BLaER1 treated with 17β-estradiol and CSF1 and Interleukin-3, amounts not matched to agents 10 nM and 100 nM (cell line): ENCODE data around the gene AK2.

Experiments used
- H3K27ac ChIP-seq, 11 experiments: shearing (Covaris generic); formaldehyde crosslinking; 2 replicates each; pipeline ENCODE4 v1.8.1; 2022
- H3K27me3 ChIP-seq, 11 experiments: shearing (Covaris generic); formaldehyde crosslinking; 2 replicates each; pipeline ENCODE4 v1.8.1; 2022
- H3K36me3 ChIP-seq, 11 experiments: shearing (Covaris generic); formaldehyde crosslinking; 2 replicates each; pipeline ENCODE4 v1.8.1; 2022
- H3K4me1 ChIP-seq, 10 experiments: shearing (Covaris generic); formaldehyde crosslinking; 2 replicates each; pipeline ENCODE4 v1.8.1; 2022
- H3K4me2 ChIP-seq, 11 experiments: shearing (Covaris generic); formaldehyde crosslinking; 2 replicates each; pipeline ENCODE4 v1.8.1; 2022
- H3K4me3 ChIP-seq, 10 experiments: shearing (Covaris generic); formaldehyde crosslinking; 2 replicates each; pipeline ENCODE4 v1.8.1; 2022
- H3K9ac ChIP-seq, 11 experiments: shearing (Covaris generic); formaldehyde crosslinking; 2 replicates each; pipeline ENCODE4 v1.8.1; 2022
- H3K9me3 ChIP-seq, 11 experiments: shearing (Covaris generic); formaldehyde crosslinking; replicated peaks in 1 of 11; 2 replicates each; pipeline ENCODE4 v1.8.1; 2022
- H4K20me1 ChIP-seq, 11 experiments: shearing (Covaris generic); formaldehyde crosslinking; 2 replicates each; pipeline ENCODE4 v1.8.1; 2022
- Cebpa-rat ChIP-seq, 11 experiments: shearing (Covaris generic); IDR thresholded peaks; 2 replicates each; pipeline ENCODE4 v1.8.1; 2022

AK2 gene

GRCh38 chr1:32972814-32973428 is 63.8 kb downstream of the AK2 start:
- no peak for TF ChIP-seq Cebpa-rat (IDR thresholded peaks at IDR 0.05)
- Histone ChIP-seq H3K36me3 (no peaks in the 10 kb centered on the region), H3K27me3 (peaks cover 24 to 35% (median 33%) of the 10 kb centered on the region in 11 experiments), H3K9ac (peak overlapping the region in 9 of 11 experiments; percentile 23 to 64 (median 53); a peak in 9 of 22 replicates), H3K4me2 (peak overlapping the region; percentile 18 to 79 (median 64); a peak in 18 of 22 replicates), H3K27ac (peak overlapping the region in 2 of 11 experiments; percentile 27 to 33; a peak in 1 of 22 replicates), H4K20me1 (no peaks in the 10 kb centered on the region), H3K9me3 (peaks cover 0 to 32% (median 18%) of the 10 kb centered on the region in 11 experiments; a peak in 16 of 22 replicates), H3K4me1 (peaks cover 0 to 40% (median 24%) of the 10 kb centered on the region in 10 experiments; a peak in 14 of 20 replicates), H3K4me3 (peak overlapping the region; percentile 30 to 63 (median 44); a peak in 16 of 20 replicates)

- peaks cover 0 to 32% (median 18%) of the 10 kb centered on the region in 11 experiments; a peak in 16 of 22 replicates for H3K9me3 ChIP-seq
- peaks cover 24 to 35% (median 33%) of the 10 kb centered on the region in 11 experiments for H3K27me3 ChIP-seq
- TF ChIP-seq Cebpa-rat (IDR thresholded peaks at IDR 0.05) = no peak
- H3K9ac ChIP-seq = no peak overlapping the region
- no peaks in the 10 kb centered on the region for H3K36me3 ChIP-seq
- peaks cover 0 to 43% (median 30%) of the 10 kb centered on the region in 10 experiments; a peak in 15 of 20 replicates for H3K4me1 ChIP-seq
- H3K27ac ChIP-seq = no peak overlapping the region
- no peak overlapping the region for H3K4me2 ChIP-seq
- no peaks in the 10 kb centered on the region for H4K20me1 ChIP-seq
- no peak overlapping the region for H3K4me3 ChIP-seq
These were observed 65.1 kb downstream of the AK2 start for GRCh38 chr1:32971576-32971975.

- H3K9me3 ChIP-seq = peaks cover 0 to 32% (median 18%) of the 10 kb centered on the region in 11 experiments; a peak in 16 of 22 replicates
- H3K27ac ChIP-seq = no peak overlapping the region
- peak overlapping the region in 1 of 11 experiments; percentile 12; a peak in 1 of 22 replicates for H3K4me2 ChIP-seq
- H3K4me3 ChIP-seq = no peak overlapping the region
- peaks cover 24 to 35% (median 33%) of the 10 kb centered on the region in 11 experiments for H3K27me3 ChIP-seq
- no peak overlapping the region for H3K9ac ChIP-seq
- no peaks in the 10 kb centered on the region for H3K36me3 ChIP-seq
- no peaks in the 10 kb centered on the region for H4K20me1 ChIP-seq
- peaks cover 0 to 47% (median 33%) of the 10 kb centered on the region in 10 experiments; a peak in 15 of 20 replicates for H3K4me1 ChIP-seq
- TF ChIP-seq Cebpa-rat (IDR thresholded peaks at IDR 0.05) = no peak
These were observed 65.5 kb downstream of the AK2 start for GRCh38 chr1:32971156-32971555.

GRCh38 chr1:32969566-32969965 is 67.1 kb downstream of the AK2 start:
- Histone ChIP-seq H3K9ac (no peak overlapping the region), H3K27ac (no peak overlapping the region), H3K9me3 (peaks cover 0 to 25% (median 10%) of the 10 kb centered on the region in 11 experiments; a peak in 16 of 22 replicates), H3K4me2 (peak overlapping the region in 6 of 11 experiments; percentile 11 to 62 (median 31); a peak in 8 of 22 replicates), H3K4me1 (peaks cover 0 to 59% (median 41%) of the 10 kb centered on the region in 10 experiments; a peak in 16 of 20 replicates), H4K20me1 (no peaks in the 10 kb centered on the region), H3K27me3 (peaks cover 24 to 35% (median 33%) of the 10 kb centered on the region in 11 experiments), H3K4me3 (no peak overlapping the region), H3K36me3 (no peaks in the 10 kb centered on the region)
- TF ChIP-seq Cebpa-rat (IDR thresholded peaks at IDR 0.05) = no peak

- peaks cover 0 to 23% (median 8%) of the 10 kb centered on the region in 11 experiments; a peak in 16 of 22 replicates for H3K9me3 ChIP-seq
- TF ChIP-seq Cebpa-rat (IDR thresholded peaks at IDR 0.05) = no peak
- H3K36me3 ChIP-seq = peaks cover 0 to 3% (median 0%) of the 10 kb centered on the region in 11 experiments; a peak in 5 of 22 replicates
- H3K4me3 ChIP-seq = no peak overlapping the region
- peaks cover 11 to 13% (median 12%) of the 10 kb centered on the region in 11 experiments for H4K20me1 ChIP-seq
- H3K4me2 ChIP-seq = peak overlapping the region in 9 of 11 experiments; percentile 21 to 83 (median 38); a peak in 19 of 22 replicates
- peak overlapping the region in 8 of 11 experiments; percentile 1 to 89 (median 26); a peak in 9 of 22 replicates for H3K27ac ChIP-seq
- H3K27me3 ChIP-seq = peaks cover 21 to 26% (median 24%) of the 10 kb centered on the region in 11 experiments
- peaks cover 2 to 58% (median 40%) of the 10 kb centered on the region in 10 experiments; a peak in 17 of 20 replicates for H3K4me1 ChIP-seq
- H3K9ac ChIP-seq = no peak overlapping the region
These were observed 68.7 kb downstream of the AK2 start for GRCh38 chr1:32967888-32968568.

- peaks cover 9 to 14% (median 13%) of the 10 kb centered on the region in 11 experiments for H3K27me3 ChIP-seq
These were observed 69.8 kb downstream of the AK2 start for GRCh38 chr1:32966900-32967299.

GRCh38 chr1:32965251-32965747 is 71.4 kb downstream of the AK2 start:
- Histone ChIP-seq H3K9me3 (peaks cover 0 to 9% (median 0%) of the 10 kb centered on the region in 11 experiments; a peak in 1 of 22 replicates), H4K20me1 (peaks cover 26 to 40% (median 38%) of the 10 kb centered on the region in 11 experiments), H3K27me3 (no peaks in the 10 kb centered on the region), H3K27ac (peak overlapping the region; percentile 30 to 95 (median 92); a peak in 21 of 22 replicates), H3K9ac (peak overlapping the region in 2 of 11 experiments; percentile 91 to 92; a peak in 2 of 22 replicates), H3K36me3 (peaks cover 0 to 10% (median 0%) of the 10 kb centered on the region in 11 experiments; a peak in 7 of 22 replicates), H3K4me2 (peak overlapping the region; percentile 57 to 100 (median 87)), H3K4me1 (peaks cover 28 to 70% (median 45%) of the 10 kb centered on the region in 10 experiments), H3K4me3 (peak overlapping the region; percentile 91 to 100 (median 95))
- no peak for TF ChIP-seq Cebpa-rat (IDR thresholded peaks at IDR 0.05)

More at GRCh38 chr1:32966900-32967299, 69.8 kb downstream of the AK2 start:
- Histone ChIP-seq H3K36me3 (peaks cover 0 to 10% (median 0%) of the 10 kb centered on the region in 11 experiments; a peak in 7 of 22 replicates), H3K9me3 (peaks cover 0 to 14% (median 0%) of the 10 kb centered on the region in 11 experiments; a peak in 4 of 22 replicates), H3K4me1 (peaks cover 14 to 54% (median 39%) of the 10 kb centered on the region in 10 experiments; a peak in 19 of 20 replicates), H3K4me3 (no peak overlapping the region), H4K20me1 (peaks cover 21 to 24% (median 23%) of the 10 kb centered on the region in 11 experiments), H3K4me2 (peak overlapping the region in 10 of 11 experiments; percentile 0 to 83 (median 34); a peak in 11 of 22 replicates), H3K9ac (peak overlapping the region in 1 of 11 experiments; percentile 36; a peak in 2 of 22 replicates), H3K27ac (peak overlapping the region in 7 of 11 experiments; percentile 6 to 89 (median 44); a peak in 10 of 22 replicates)
- TF ChIP-seq Cebpa-rat (IDR thresholded peaks at IDR 0.05) = 0 out of 22 replicates have a peak, but pooled peaks of 1 of the 11 experiments have one; percentile 26
